ENCODE measurements around the gene CASP1. TPM values are rescaled to one million over a fixed set of nuclear protein-coding genes. Genes with fewer than 3 reads are reported as not detected.
"Not testable (repeated sequence)": the region's sequence is repeated elsewhere in the genome, so short reads cannot be mapped to it uniquely, and the experiment has no call there.

The CASP1 gene
- total RNA-seq, 2 experiments from 2014 or later, result 0.99 TPM; not detected in 1

DNA sequence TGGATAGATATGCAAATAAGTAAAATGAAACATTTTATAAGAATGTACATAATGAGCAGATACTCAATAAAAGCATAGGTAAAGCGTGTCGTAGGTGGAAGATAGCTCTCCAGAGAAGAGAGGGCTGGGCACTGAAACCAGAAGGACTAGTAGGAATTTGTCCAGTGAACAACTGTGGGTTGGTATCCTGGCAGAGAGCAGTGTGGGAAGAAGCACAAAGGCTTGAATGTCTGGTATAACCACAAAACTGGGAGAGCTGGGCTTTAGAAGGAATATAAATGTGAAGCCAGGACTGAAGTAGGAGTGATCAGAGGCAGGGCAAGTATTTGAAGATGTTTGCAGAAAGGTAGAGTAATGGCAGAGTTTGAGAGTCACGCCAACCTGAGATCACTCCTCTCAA is 43.3 kb upstream of the CASP1 start:
- H3K4me1 ChIP-seq (ENCODE audit: insufficient read depth, low read length, poor library complexity, severe bottlenecking), result no peaks in the 10 kb centered on the region
- no peaks in the 10 kb centered on the region for H3K9me2 ChIP-seq (ENCODE audit: insufficient read depth, low read length)
- TF ChIP-seq, protein P1, sequence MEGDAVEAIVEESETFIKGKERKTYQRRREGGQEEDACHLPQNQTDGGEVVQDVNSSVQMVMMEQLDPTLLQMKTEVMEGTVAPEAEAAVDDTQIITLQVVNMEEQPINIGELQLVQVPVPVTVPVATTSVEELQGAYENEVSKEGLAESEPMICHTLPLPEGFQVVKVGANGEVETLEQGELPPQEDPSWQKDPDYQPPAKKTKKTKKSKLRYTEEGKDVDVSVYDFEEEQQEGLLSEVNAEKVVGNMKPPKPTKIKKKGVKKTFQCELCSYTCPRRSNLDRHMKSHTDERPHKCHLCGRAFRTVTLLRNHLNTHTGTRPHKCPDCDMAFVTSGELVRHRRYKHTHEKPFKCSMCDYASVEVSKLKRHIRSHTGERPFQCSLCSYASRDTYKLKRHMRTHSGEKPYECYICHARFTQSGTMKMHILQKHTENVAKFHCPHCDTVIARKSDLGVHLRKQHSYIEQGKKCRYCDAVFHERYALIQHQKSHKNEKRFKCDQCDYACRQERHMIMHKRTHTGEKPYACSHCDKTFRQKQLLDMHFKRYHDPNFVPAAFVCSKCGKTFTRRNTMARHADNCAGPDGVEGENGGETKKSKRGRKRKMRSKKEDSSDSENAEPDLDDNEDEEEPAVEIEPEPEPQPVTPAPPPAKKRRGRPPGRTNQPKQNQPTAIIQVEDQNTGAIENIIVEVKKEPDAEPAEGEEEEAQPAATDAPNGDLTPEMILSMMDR (conservative IDR thresholded peaks at IDR 0.05; ENCODE audit: low read length), result no peak
- BruUV-seq (replicated peaks), result no TSS peak
- POLR2A ChIA-PET, result interaction anchor here (0.6 kb wide), 1 partner anchor 592 kb away, joined by 3 read pairs; no protein-coding TSS in a partner anchor
- H4K20me1 ChIP-seq (ENCODE audit: insufficient read depth, low read length), result no peaks in the 10 kb centered on the region
- no peaks in the 10 kb centered on the region for H3K36me3 ChIP-seq (ENCODE audit: insufficient read depth, low read length)
- no peak overlapping the region for H3K27ac ChIP-seq (ENCODE audit: low read depth, low read length, poor library complexity, severe bottlenecking)
- H3K4me3 ChIP-seq (ENCODE audit: low read depth, low read length, poor library complexity, severe bottlenecking), result no peak overlapping the region
- no peaks in the 10 kb centered on the region for H3K79me2 ChIP-seq (ENCODE audit: insufficient read depth, low read depth, low read length)
- intact Hi-C loops (cut with micrococcal nuclease; ENCODE audit: unreplicated experiment), result no loop called here
- H3K4me2 ChIP-seq (ENCODE audit: low read length), result no peak overlapping the region
- no peaks in the 10 kb centered on the region for H3K9me3 ChIP-seq (ENCODE audit: low read length)
- H2AFZ ChIP-seq (ENCODE audit: low read length), result no peak overlapping the region
- CTCF ChIA-PET (ENCODE audit: unreplicated experiment), result interaction anchor here (0.6 kb wide), 1 partner anchor 1829 kb away, joined by 3 read pairs; no protein-coding TSS in a partner anchor
- no peak for DNase-seq (ENCODE audit: low spot score)

DNA sequence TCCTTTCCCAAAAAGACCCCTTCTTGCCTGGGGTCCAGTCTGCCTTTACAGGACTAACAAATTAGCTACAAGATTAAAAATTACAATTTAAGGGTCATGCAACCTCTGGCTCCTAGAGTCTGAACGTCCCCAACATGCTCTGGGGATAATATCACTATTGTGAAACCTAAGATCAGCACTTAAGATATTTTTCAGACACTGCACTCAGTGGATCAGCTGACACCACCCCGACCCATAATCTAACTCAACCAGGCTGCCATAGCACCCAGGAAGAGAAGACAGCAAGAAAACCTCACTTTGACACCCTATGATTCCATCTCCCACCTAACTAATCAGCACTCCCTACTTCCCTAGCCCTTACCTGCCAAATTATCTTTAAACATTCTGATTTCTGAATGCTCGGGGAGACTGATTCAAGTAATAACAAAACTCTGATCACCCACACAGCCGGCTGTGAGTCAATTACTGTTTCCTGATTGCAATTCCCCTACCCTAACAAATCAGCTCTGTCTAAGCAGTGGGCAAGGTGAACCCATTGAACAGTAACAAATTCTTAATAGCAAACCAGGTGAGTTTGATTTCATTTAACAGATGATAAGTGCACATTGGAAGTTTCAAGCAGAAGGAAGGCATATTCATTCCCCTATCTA is 42.3 kb upstream of the CASP1 start:
- H3K9me2 ChIP-seq (ENCODE audit: insufficient read depth, low read length); H3K9me3 ChIP-seq (ENCODE audit: low read length); H4K20me1 ChIP-seq (ENCODE audit: insufficient read depth, low read length); POLR2A ChIA-PET; H3K27ac ChIP-seq (ENCODE audit: low read depth, low read length, poor library complexity, severe bottlenecking); BruUV-seq (replicated peaks); H3K4me2 ChIP-seq (ENCODE audit: low read length); intact Hi-C loops (cut with micrococcal nuclease; ENCODE audit: unreplicated experiment); CTCF ChIA-PET (ENCODE audit: unreplicated experiment); H3K4me3 ChIP-seq (ENCODE audit: low read depth, low read length, poor library complexity, severe bottlenecking); DNase-seq (ENCODE audit: low spot score); H3K4me1 ChIP-seq (ENCODE audit: insufficient read depth, low read length, poor library complexity, severe bottlenecking); H3K79me2 ChIP-seq (ENCODE audit: insufficient read depth, low read depth, low read length); H2AFZ ChIP-seq (ENCODE audit: low read length); H3K36me3 ChIP-seq (ENCODE audit: insufficient read depth, low read length): not testable (repeated sequence)

DNA sequence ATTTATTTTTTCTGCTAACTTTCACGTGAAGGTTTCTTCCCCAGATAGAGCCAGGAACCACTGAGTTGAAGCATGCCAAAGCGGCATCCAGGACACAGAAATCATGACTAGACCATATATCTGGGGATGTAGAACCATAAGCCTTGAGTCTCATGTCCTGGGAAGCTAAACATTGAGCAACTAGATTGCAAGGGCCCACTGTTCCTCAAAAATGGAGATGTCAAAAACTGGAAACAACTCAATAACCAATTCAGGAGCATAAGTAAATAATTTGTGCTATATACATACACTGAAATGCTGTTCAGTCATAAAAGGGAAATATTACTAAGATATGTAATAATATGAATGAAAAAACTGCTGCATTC is 39.2 kb upstream of the CASP1 start:
- POLR2A ChIA-PET, result no interaction called here
- H3K79me2 ChIP-seq (ENCODE audit: insufficient read depth, low read depth, low read length), result no peaks in the 10 kb centered on the region
- BruUV-seq (replicated peaks), result no TSS peak
- no peaks in the 10 kb centered on the region for H4K20me1 ChIP-seq (ENCODE audit: insufficient read depth, low read length)
- DNase-seq (ENCODE audit: low spot score), result no peak
- intact Hi-C loops (cut with micrococcal nuclease; ENCODE audit: unreplicated experiment), result no loop called here
- H3K36me3 ChIP-seq (ENCODE audit: insufficient read depth, low read length), result no peaks in the 10 kb centered on the region
- no peak overlapping the region for H3K4me2 ChIP-seq (ENCODE audit: low read length)
- CTCF ChIA-PET (ENCODE audit: unreplicated experiment), result no interaction called here
- H2AFZ ChIP-seq (ENCODE audit: low read length), result no peak overlapping the region
- no peaks in the 10 kb centered on the region for H3K4me1 ChIP-seq (ENCODE audit: insufficient read depth, low read length, poor library complexity, severe bottlenecking)
- H3K9me2 ChIP-seq (ENCODE audit: insufficient read depth, low read length), result no peaks in the 10 kb centered on the region
- H3K27ac ChIP-seq (ENCODE audit: low read depth, low read length, poor library complexity, severe bottlenecking), result no peak overlapping the region
- H3K4me3 ChIP-seq (ENCODE audit: low read depth, low read length, poor library complexity, severe bottlenecking), result no peak overlapping the region
- TF ChIP-seq, protein P1 (conservative IDR thresholded peaks at IDR 0.05; ENCODE audit: low read length), result no peak
- H3K9me3 ChIP-seq (ENCODE audit: low read length), result no peaks in the 10 kb centered on the region
